Coronary artery (tissue), 2 donors: ENCODE measurements around the gene RPP25.

Source experiments
- DNase-seq: peaks from one replicate; pipeline ENCODE4 v3.0.0-alpha.2; 2017; ENCODE audit warnings: low spot score
- H3K27ac ChIP-seq, 2 donors: fragments of 200-600 bp; sonication (generic); one replicate each; pipeline ENCODE4 v1.5.1; 2016 to 2019
- H3K4me3 ChIP-seq: fragments of 200-600 bp; sonication (generic); 2 replicates; pipeline ENCODE4 v1.5.1; 2016; ENCODE audit warnings: mild to moderate bottlenecking, moderate library complexity
- CTCF ChIP-seq: fragments of 200-600 bp; sonication (generic); IDR thresholded peaks from one replicate; pipeline ENCODE4 v1.5.1; 2019; ENCODE audit warnings: antibody characterized with exemption

RPP25 gene, protein sequence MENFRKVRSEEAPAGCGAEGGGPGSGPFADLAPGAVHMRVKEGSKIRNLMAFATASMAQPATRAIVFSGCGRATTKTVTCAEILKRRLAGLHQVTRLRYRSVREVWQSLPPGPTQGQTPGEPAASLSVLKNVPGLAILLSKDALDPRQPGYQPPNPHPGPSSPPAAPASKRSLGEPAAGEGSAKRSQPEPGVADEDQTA

DNA sequence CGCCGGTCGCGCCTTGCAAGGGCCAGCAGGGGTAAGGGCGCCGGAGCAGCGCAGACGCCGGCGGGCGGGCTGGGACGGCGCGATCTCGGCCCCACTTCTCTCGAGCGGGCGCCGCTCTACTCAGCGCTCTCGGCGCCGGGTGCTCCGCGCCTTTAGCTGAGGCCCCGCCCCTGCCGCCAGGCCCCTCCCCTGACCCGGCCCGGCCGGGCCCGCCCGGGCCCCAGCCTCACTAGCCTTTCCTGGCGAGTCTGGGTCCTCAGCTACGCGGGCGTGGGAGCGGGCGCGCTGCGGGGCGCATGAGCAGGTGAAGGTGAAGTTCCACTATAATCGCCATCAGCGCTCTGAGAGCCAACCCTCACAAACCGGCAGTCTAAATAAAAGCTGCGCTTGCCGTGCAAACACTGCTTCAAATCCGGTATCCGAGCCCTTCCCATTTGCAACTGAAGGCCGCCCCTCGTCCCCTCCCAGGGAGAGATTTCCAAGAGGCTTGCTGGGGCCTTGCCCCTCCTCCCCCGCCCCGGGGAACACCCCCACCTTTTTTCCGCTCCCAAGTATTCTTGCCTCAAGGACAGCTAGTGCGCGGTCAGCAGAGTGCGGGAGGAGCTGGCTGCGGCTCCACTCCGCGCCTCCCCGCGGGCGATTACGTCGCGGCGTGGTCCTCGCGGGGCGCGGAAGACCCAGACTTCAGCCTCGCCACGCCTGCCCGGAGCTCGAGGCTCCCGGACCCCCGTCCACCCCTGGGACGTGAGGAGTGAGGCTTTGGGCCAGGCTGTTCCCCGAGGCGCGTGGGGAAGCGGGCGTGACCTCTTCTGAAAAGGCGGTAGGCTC, at the start of gene RPP25:
RPP25 (minus strand) TSS at position 125 of the 828 bp plus-strand sequence. CDS start 189 bp downstream, outside the sequence.
- Histone ChIP-seq H3K4me3 (peak within 1 kb of the TSS; percentile 72), H3K27ac (peak within 1 kb of the TSS; percentile 91 to 99)
- peak; percentile 90 for DNase-seq
- TF ChIP-seq CTCF: no peak

DNA sequence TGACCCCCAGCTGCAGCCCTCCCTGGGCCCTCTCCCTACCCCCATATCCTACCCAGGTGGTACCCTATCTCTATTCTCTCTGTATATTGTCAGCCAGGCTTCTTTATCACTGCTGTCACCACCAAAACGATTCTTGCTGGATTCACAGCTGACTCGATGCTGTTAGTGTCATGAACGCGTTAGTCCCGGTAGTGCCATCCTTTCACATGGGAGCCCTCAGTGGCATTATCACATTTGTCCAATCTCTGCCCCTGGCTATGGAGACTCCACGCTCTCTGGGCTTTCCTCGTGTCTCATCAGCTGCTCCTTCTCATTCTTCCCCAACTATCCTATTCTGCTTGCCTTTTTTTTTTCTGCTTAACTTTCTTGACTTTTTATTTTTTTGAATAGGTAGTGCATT, 45.8 kb upstream of the RPP25 start:
- H3K27ac ChIP-seq: no peak overlapping the region

GRCh38 chr15:75001310-75001709, 44.7 kb upstream of the RPP25 start:
- no peak for DNase-seq
- no peak overlapping the region for H3K4me3 ChIP-seq
- H3K27ac ChIP-seq: no peak overlapping the region
- TF ChIP-seq CTCF: no peak

More for the DNA sequence above, 45.8 kb upstream of the RPP25 start:
- no peak overlapping the region for H3K4me3 ChIP-seq
- no peak for DNase-seq
- TF ChIP-seq CTCF: no peak

DNA sequence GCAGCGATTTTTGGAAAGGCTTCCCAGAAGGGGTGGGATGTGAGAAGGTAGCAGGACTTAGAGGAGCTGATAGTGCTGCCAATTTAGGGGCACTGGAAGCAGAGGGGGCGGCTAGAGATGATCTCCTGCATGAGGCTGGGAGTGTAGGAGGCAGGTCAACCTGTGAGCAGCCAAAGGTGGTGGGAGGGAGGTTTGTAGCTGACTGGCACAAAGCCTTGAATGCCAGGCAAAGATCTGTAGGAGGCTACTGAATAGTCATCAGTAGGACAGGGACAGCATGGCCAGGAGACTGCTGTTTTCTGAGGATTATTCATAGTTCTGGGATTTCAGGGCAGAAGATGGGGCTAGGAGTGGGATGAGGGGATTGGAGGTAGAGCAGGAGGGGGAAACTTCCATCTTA, 41.0 kb upstream of the RPP25 start:
- TF ChIP-seq CTCF: no peak
- DNase-seq: no peak
- Histone ChIP-seq H3K27ac (no peak overlapping the region), H3K4me3 (no peak overlapping the region)

GRCh38 chr15:74997141-74997540, 40.6 kb upstream of the RPP25 start:
- Histone ChIP-seq H3K27ac (no peak overlapping the region), H3K4me3 (no peak overlapping the region)
- no peak for TF ChIP-seq CTCF
- no peak for DNase-seq

GRCh38 chr15:74995779-74996765, 39.5 kb upstream of the RPP25 start:
- peak overlapping the region; percentile 85 for H3K4me3 ChIP-seq
- TF ChIP-seq CTCF: no peak
- DNase-seq: no peak
- H3K27ac ChIP-seq: no peak overlapping the region
